ENCODE results near the gene ZNF205. TPM values are rescaled to one million over a fixed set of nuclear protein-coding genes. Genes with fewer than 3 reads are reported as not detected.
"Not testable (repeated sequence)": the region's sequence is repeated elsewhere in the genome, so short reads cannot be mapped to it uniquely, and the experiment has no call there.

ZNF205 gene
- total RNA-seq, 1 donor from 2014 or later, result 0.09 TPM

- DNase-seq (ENCODE audit: low spot score), result peak; percentile 30
- H3K27ac Mint-ChIP-seq, result no peak overlapping the region
- no peaks in the 10 kb centered on the region for H3K27me3 Mint-ChIP-seq (ENCODE audit: low read depth)
- peak overlapping the region; percentile 26 for H3K4me3 Mint-ChIP-seq (ENCODE audit: low read depth)
- H3K9me3 Mint-ChIP-seq, result no peaks in the 10 kb centered on the region
- peaks cover 42% of the 10 kb centered on the region for H3K36me3 Mint-ChIP-seq (ENCODE audit: low read depth)
- intact Hi-C loops (cut with micrococcal nuclease), result no loop called here
- H3K4me1 Mint-ChIP-seq (ENCODE audit: low read depth), result peaks cover 41% of the 10 kb centered on the region
Measured at GRCh38 chr16:3131755-3132377, 19.5 kb downstream of the ZNF205 start.

GRCh38 chr16:3133844-3134243, 21.5 kb downstream of the ZNF205 start:
- H3K27ac Mint-ChIP-seq, result peak overlapping the region; percentile 96
- H3K36me3 Mint-ChIP-seq (ENCODE audit: low read depth), result peaks cover 37% of the 10 kb centered on the region
- H3K4me3 Mint-ChIP-seq (ENCODE audit: low read depth), result peak overlapping the region; percentile 98
- no peaks in the 10 kb centered on the region for H3K27me3 Mint-ChIP-seq (ENCODE audit: low read depth)
- H3K9me3 Mint-ChIP-seq, result no peaks in the 10 kb centered on the region
- DNase-seq (ENCODE audit: low spot score), result no peak
- H3K4me1 Mint-ChIP-seq (ENCODE audit: low read depth), result peaks cover 27% of the 10 kb centered on the region
- intact Hi-C loops (cut with micrococcal nuclease), result loop anchor here (1.0 to 2.0 kb wide), 3 partner anchors 10 to 33 kb away; no protein-coding TSS in a partner anchor

DNA sequence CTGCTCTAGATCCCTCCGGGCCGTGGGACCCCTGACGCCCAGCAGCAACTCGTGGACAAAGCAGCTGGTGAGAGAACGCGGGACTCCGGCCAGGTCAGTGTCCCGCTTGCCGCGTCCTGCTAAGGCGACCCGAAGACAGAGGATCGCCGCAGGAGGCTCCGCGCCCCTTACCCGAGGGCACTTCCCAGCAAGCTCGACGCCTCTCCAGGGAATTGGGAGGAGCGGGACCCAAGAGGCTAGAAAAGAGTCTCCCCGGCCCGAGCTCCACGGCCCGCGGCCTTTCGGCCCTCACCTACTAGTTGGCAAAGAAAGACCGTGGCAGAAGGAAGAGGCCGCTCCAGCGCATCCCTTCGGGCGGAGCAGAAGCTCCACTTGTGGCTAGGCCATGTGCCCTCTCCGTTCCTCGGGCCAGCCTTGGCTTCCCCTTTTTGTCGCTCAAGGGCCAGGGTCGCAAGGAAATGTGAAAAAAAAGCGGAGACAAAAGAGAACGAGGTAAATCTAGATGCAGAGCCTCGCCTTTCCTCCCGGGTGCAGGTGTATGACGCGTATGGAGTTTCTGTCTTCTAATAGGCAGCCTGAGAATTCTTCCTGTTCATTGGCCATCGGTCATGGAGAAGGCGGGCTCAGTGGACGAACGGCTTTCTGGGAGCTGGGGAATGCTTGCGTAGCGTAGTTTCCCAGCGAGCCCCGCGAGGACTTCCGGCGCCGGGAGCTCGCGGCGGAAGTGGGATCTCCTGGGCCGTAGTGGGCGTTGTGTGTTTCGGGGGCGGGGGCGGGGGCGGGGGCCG, 22.1 kb downstream of the ZNF205 start, which contains the start of gene ZNF213:
Gene ZNF213, plus strand, starts transcription at position 692 of the 788 bp plus-strand sequence. CDS start 2,252 bp downstream, outside the sequence.
- Mint-ChIP-seq H3K27me3 (ENCODE audit: low read depth) (no peaks in the 10 kb centered on the region), H3K4me3 (ENCODE audit: low read depth) (peak within 1 kb of the TSS; percentile 98), H3K4me1 (ENCODE audit: low read depth) (peaks cover 22% of the 10 kb centered on the region), H3K27ac (peak within 1 kb of the TSS; percentile 96), H3K9me3 (no peaks in the 10 kb centered on the region), H3K36me3 (ENCODE audit: low read depth) (peaks cover 39% of the 10 kb centered on the region)
- peak; percentile 93 for DNase-seq (ENCODE audit: low spot score)
- intact Hi-C loops (cut with micrococcal nuclease), result loop anchor here (1.0 to 2.0 kb wide), 3 partner anchors 10 to 32 kb away; no protein-coding TSS in a partner anchor

- DNase-seq (ENCODE audit: low spot score), result no peak
- Mint-ChIP-seq H3K36me3 (ENCODE audit: low read depth) (peaks cover 32% of the 10 kb centered on the region), H3K27me3 (ENCODE audit: low read depth) (no peaks in the 10 kb centered on the region), H3K27ac (peak overlapping the region; percentile 82), H3K4me3 (ENCODE audit: low read depth) (peak overlapping the region; percentile 98), H3K9me3 (no peaks in the 10 kb centered on the region), H3K4me1 (ENCODE audit: low read depth) (peaks cover 18% of the 10 kb centered on the region)
- intact Hi-C loops (cut with micrococcal nuclease), result loop anchor here (2.0 kb wide), 1 partner anchor 32 kb away; no protein-coding TSS in a partner anchor
Measured at GRCh38 chr16:3135126-3135715, 22.8 kb downstream of the ZNF205 start.

GRCh38 chr16:3137267-3137666, 24.9 kb downstream of the ZNF205 start:
- no peak overlapping the region for H3K27ac Mint-ChIP-seq
- intact Hi-C loops (cut with micrococcal nuclease), result no loop called here
- H3K4me1 Mint-ChIP-seq (ENCODE audit: low read depth), result peaks cover 14% of the 10 kb centered on the region
- peaks cover 25% of the 10 kb centered on the region for H3K36me3 Mint-ChIP-seq (ENCODE audit: low read depth)
- no peaks in the 10 kb centered on the region for H3K27me3 Mint-ChIP-seq (ENCODE audit: low read depth)
- H3K9me3 Mint-ChIP-seq, result no peaks in the 10 kb centered on the region
- DNase-seq (ENCODE audit: low spot score), result no peak
- no peak overlapping the region for H3K4me3 Mint-ChIP-seq (ENCODE audit: low read depth)

DNA sequence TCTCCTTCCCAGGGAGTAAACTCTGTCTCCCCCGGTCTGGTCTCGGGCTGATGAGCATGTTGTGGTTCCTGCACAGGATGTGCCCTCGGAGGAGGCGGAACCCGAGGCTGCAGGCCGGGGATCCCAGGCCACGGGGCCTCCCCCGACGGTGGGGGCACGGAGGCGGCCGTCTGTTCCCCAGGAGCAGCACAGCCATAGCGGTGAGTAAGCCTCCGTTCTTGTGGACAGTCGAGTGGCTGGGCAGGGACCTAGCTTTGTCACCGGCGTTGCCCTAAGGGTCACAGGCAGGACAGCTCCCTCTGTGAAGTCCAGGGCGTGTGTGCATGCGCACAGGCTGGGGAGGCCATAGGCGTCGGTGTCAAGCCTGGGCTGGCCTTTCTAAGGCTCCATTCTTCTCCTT, 26.0 kb downstream of the ZNF205 start:
- intact Hi-C loops (cut with micrococcal nuclease), result no loop called here

GRCh38 chr16:3138823-3139426, 26.5 kb downstream of the ZNF205 start:
- Mint-ChIP-seq H3K4me3 (ENCODE audit: low read depth) (no peak overlapping the region), H3K27ac (no peak overlapping the region), H3K4me1 (ENCODE audit: low read depth) (peaks cover 8% of the 10 kb centered on the region), H3K9me3 (no peaks in the 10 kb centered on the region), H3K27me3 (ENCODE audit: low read depth) (no peaks in the 10 kb centered on the region), H3K36me3 (ENCODE audit: low read depth) (peaks cover 19% of the 10 kb centered on the region)
- DNase-seq (ENCODE audit: low spot score), result no peak
- intact Hi-C loops (cut with micrococcal nuclease), result no loop called here

More for the DNA sequence above, 26.0 kb downstream of the ZNF205 start:
- Mint-ChIP-seq H3K4me1 (ENCODE audit: low read depth) (peaks cover 11% of the 10 kb centered on the region), H3K36me3 (ENCODE audit: low read depth) (peaks cover 22% of the 10 kb centered on the region), H3K27ac (no peak overlapping the region), H3K27me3 (ENCODE audit: low read depth) (no peaks in the 10 kb centered on the region), H3K9me3 (no peaks in the 10 kb centered on the region), H3K4me3 (ENCODE audit: low read depth) (no peak overlapping the region)
- no peak for DNase-seq (ENCODE audit: low spot score)

DNA sequence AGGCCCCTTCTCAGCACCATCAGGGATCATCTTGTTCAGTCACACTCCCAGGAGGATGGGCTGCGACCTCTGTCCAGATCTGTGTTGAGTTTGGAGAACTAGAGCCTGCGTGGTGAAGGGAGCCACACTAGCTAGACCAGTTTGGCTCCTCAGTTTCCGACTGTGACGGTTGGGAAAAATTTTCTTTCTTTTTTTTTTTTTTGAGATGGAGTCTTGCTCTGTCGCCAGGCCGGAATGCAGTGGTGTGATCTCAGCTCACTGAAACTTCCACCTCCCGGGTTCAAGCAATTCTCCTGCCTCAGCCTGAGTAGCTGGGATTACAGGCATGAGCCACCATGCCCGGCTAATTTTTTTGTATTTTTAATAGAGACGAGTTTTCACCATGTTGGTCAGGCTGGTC, 27.2 kb downstream of the ZNF205 start:
- DNase-seq (ENCODE audit: low spot score); H3K27me3 Mint-ChIP-seq (ENCODE audit: low read depth); H3K4me3 Mint-ChIP-seq (ENCODE audit: low read depth); H3K27ac Mint-ChIP-seq; H3K4me1 Mint-ChIP-seq (ENCODE audit: low read depth); H3K9me3 Mint-ChIP-seq; intact Hi-C loops (cut with micrococcal nuclease): not testable (repeated sequence)
- H3K36me3 Mint-ChIP-seq (ENCODE audit: low read depth), result peaks cover 16% of the 10 kb centered on the region

- no peak for DNase-seq (ENCODE audit: low spot score)
- peaks cover 14% of the 10 kb centered on the region for H3K36me3 Mint-ChIP-seq (ENCODE audit: low read depth)
- no peaks in the 10 kb centered on the region for H3K9me3 Mint-ChIP-seq
- peaks cover 5% of the 10 kb centered on the region for H3K4me1 Mint-ChIP-seq (ENCODE audit: low read depth)
- H3K4me3 Mint-ChIP-seq (ENCODE audit: low read depth), result no peak overlapping the region
- H3K27ac Mint-ChIP-seq, result no peak overlapping the region
- peaks cover 2% of the 10 kb centered on the region for H3K27me3 Mint-ChIP-seq (ENCODE audit: low read depth)
- intact Hi-C loops (cut with micrococcal nuclease), result no loop called here
Measured at GRCh38 chr16:3140603-3141427, 28.4 kb downstream of the ZNF205 start.

- intact Hi-C loops (cut with micrococcal nuclease), result no loop called here
- Mint-ChIP-seq H3K4me1 (ENCODE audit: low read depth) (no peaks in the 10 kb centered on the region), H3K9me3 (no peaks in the 10 kb centered on the region), H3K36me3 (ENCODE audit: low read depth) (peaks cover 14% of the 10 kb centered on the region), H3K27ac (no peak overlapping the region), H3K27me3 (ENCODE audit: low read depth) (peaks cover 2% of the 10 kb centered on the region), H3K4me3 (ENCODE audit: low read depth) (no peak overlapping the region)
- DNase-seq (ENCODE audit: low spot score), result no peak
Measured at GRCh38 chr16:3141781-3142311, 29.5 kb downstream of the ZNF205 start.

DNA sequence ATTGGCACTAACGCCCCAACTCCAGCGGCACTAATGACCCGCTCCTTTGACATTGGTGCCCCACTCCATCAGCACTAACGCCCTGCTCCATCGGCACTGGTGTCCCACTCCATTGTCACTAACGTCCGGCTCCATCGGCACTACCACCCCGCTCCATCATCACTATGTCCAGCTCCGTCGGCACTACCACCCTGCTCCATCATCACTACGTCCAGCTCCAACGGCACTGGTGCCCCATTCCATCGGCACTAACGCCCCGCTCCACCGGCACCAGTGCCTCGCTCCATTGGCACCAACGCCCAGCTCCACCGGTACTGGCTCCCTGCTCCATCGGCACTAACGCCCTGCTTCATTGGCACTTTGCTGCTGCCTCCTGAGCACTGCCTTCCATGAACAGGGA, 29.9 kb downstream of the ZNF205 start:
- DNase-seq (ENCODE audit: low spot score), result no peak
- Mint-ChIP-seq H3K36me3 (ENCODE audit: low read depth) (peaks cover 14% of the 10 kb centered on the region), H3K4me3 (ENCODE audit: low read depth) (no peak overlapping the region), H3K9me3 (no peaks in the 10 kb centered on the region), H3K27ac (no peak overlapping the region), H3K4me1 (ENCODE audit: low read depth) (no peaks in the 10 kb centered on the region), H3K27me3 (ENCODE audit: low read depth) (peaks cover 2% of the 10 kb centered on the region)
- intact Hi-C loops (cut with micrococcal nuclease), result no loop called here

DNA sequence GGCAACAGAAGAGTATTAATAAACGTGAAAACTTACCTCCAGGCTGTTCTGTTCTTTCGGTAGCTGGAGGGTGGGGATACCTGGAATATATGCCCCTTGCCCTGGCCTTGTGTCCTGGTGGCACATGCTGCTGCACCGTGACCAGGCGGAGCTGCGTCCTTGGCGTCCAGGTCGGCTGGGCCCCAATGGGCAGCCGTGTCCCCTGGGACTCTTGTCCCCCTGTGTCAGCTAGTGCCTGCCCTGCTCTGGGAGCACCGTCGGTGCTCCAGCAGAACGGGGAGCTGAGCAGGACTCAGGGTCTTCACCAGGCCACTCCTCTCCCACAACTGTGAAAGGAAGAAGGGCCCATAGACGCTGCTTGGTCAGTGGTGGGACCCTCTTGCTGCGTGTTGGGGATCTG, 30.4 kb downstream of the ZNF205 start:
- H3K4me3 Mint-ChIP-seq (ENCODE audit: low read depth), result no peak overlapping the region
- H3K27me3 Mint-ChIP-seq (ENCODE audit: low read depth), result peaks cover 3% of the 10 kb centered on the region
- no peaks in the 10 kb centered on the region for H3K4me1 Mint-ChIP-seq (ENCODE audit: low read depth)
- no peaks in the 10 kb centered on the region for H3K9me3 Mint-ChIP-seq
- no peak overlapping the region for H3K27ac Mint-ChIP-seq
- no peak for DNase-seq (ENCODE audit: low spot score)
- intact Hi-C loops (cut with micrococcal nuclease), result no loop called here
- peaks cover 14% of the 10 kb centered on the region for H3K36me3 Mint-ChIP-seq (ENCODE audit: low read depth)
